ENCODE results near the gene BTBD17.

GRCh38 chr17:74340470-74341023 is 21.1 kb downstream of the BTBD17 start:
- no peak for TF ChIP-seq CTCF (IDR thresholded peaks at IDR 0.05; ENCODE audit: insufficient read depth, low read length, poor library complexity, severe bottlenecking)
- TF ChIP-seq EZH2phosphoT487 (conservative IDR thresholded peaks at IDR 0.05; ENCODE audit: low read length): no peak

Data from SU-DHL-6 (cell line).